PC-3 (cell line): ENCODE results near the gene LRRC45. TPM values are rescaled to one million over a fixed set of nuclear protein-coding genes. Genes with fewer than 3 reads are reported as not detected.

Experiments used
- ATAC-seq: fragments of 200-7000 bp; cut with Tn5 transposase; 2 replicates; pipeline ENCODE4 v1.9.1; 2020; ENCODE audit warnings: mild to moderate bottlenecking, moderate library complexity
- BruUV-seq: library from RNA; stranded (reverse); fragments of 400-500 nt; replicated peaks from 2 replicates; lab custom pipeline; 2021; lab: Mats Ljungman, UMichigan
- CTCF ChIA-PET: fragments of 300-600 bp; sonication (Branson Sonifier 250); formaldehyde crosslinking; loops from one replicate; lab custom pipeline; 2022; ENCODE audit warnings: antibody characterized with exemption; lab: Charles Lee
- POLR2A ChIA-PET: fragments of 300-600 bp; sonication (Branson Sonifier 250); formaldehyde crosslinking; loops from one replicate; lab custom pipeline; 2022; ENCODE audit warnings: antibody characterized with exemption; ENCODE audit not compliant: unreplicated experiment; lab: Charles Lee
- DNase-seq: peaks from one replicate; pipeline ENCODE4 v3.0.0-alpha.2; 2015
- H2AFZ ChIP-seq: fragments of 300-600 bp; sonication (generic); 2 replicates; pipeline ENCODE4 v1.6.0; 2016; ENCODE audit warnings: antibody characterized with exemption, low read length
- H3F3A ChIP-seq: fragments of 300-600 bp; sonication (generic); one replicate; pipeline ENCODE4 v1.6.0; 2017; ENCODE audit warnings: antibody characterized with exemption, low read length, control low read depth, mild to moderate bottlenecking; ENCODE audit not compliant: unreplicated experiment
- H3K27ac ChIP-seq: fragments of 300-600 bp; sonication (generic); 2 replicates; pipeline ENCODE4 v1.5.1; 2016; ENCODE audit warnings: mild to moderate bottlenecking, low read length
- H3K27me3 ChIP-seq: fragments of 300-600 bp; sonication (generic); 2 replicates; pipeline ENCODE4 v1.6.1; 2016; ENCODE audit warnings: low read length, mixed read lengths
- H3K36me3 ChIP-seq: fragments of 300-600 bp; sonication (generic); 2 replicates; pipeline ENCODE4 v1.6.1; 2016; ENCODE audit warnings: low read depth, mixed run types, low read length, mixed read lengths
- H3K4me1 ChIP-seq: fragments of 300-600 bp; sonication (generic); 2 replicates; pipeline ENCODE4 v1.5.1; 2016; ENCODE audit warnings: low read length; ENCODE audit not compliant: insufficient read depth
- H3K4me2 ChIP-seq: fragments of 300-600 bp; sonication (generic); 2 replicates; pipeline ENCODE4 v1.6.0; 2016; ENCODE audit warnings: low read length
- H3K4me3 ChIP-seq: fragments of 300-600 bp; sonication (generic); 2 replicates; pipeline ENCODE4 v1.5.1; 2016; ENCODE audit warnings: mild to moderate bottlenecking, low read length, mixed read lengths
- H3K79me2 ChIP-seq: fragments of 300-600 bp; sonication (generic); 2 replicates; pipeline ENCODE4 v1.6.1; 2017; ENCODE audit warnings: low read length, mixed read lengths
- H3K9ac ChIP-seq: fragments of 300-600 bp; sonication (generic); 2 replicates; pipeline ENCODE4 v1.6.0; 2016; ENCODE audit warnings: mild to moderate bottlenecking, low read length
- H3K9me2 ChIP-seq: fragments of 300-600 bp; sonication (generic); replicated peaks from 2 replicates; pipeline ENCODE4 v1.6.1; 2016; ENCODE audit warnings: mixed run types, low read length, mixed read lengths
- H3K9me3 ChIP-seq: fragments of 300-600 bp; sonication (generic); 2 replicates; pipeline ENCODE4 v1.6.1; 2016; ENCODE audit warnings: low read length, mixed read lengths
- H4K20me1 ChIP-seq: fragments of 300-600 bp; sonication (generic); 2 replicates; pipeline ENCODE4 v1.6.1; 2016; ENCODE audit warnings: low read length, mixed read lengths
- EZH2 ChIP-seq: fragments of 300-600 bp; sonication (generic); IDR thresholded peaks from one replicate; pipeline ENCODE4 v1.6.1; 2017; ENCODE audit warnings: antibody characterized with exemption, mild to moderate bottlenecking, low read length; ENCODE audit not compliant: unreplicated experiment
- EZH2phosphoT487 ChIP-seq: fragments of 300-600 bp; sonication (generic); IDR thresholded peaks from 2 replicates; pipeline ENCODE4 v1.6.1; 2018; ENCODE audit warnings: mild to moderate bottlenecking, antibody characterized with exemption, low read length, borderline replicate concordance
- intact Hi-C: fragments of 100-400 bp; cut with micrococcal nuclease; formaldehyde crosslinking; loops from 2 replicates; pipeline ENCODE4 v1.9.0; 2023
- total RNA-seq: library from RNA; depleted of rRNA; stranded (reverse); fragments of >200 nt; gene quantifications from 2 replicates; pipeline ENCODE4 v1.2.3, GENCODE V29; 2014
- TF ChIP-seq, protein P1 (sequence below): fragments of 300-600 bp; sonication (generic); conservative IDR thresholded peaks from 2 replicates; pipeline ENCODE4 v1.5.1; 2017; ENCODE audit warnings: antibody characterized with exemption, low read depth, mild to moderate bottlenecking, low read length

Gene LRRC45
- total RNA-seq, 1 experiment from 2014 or later: 71.5 TPM

DNA sequence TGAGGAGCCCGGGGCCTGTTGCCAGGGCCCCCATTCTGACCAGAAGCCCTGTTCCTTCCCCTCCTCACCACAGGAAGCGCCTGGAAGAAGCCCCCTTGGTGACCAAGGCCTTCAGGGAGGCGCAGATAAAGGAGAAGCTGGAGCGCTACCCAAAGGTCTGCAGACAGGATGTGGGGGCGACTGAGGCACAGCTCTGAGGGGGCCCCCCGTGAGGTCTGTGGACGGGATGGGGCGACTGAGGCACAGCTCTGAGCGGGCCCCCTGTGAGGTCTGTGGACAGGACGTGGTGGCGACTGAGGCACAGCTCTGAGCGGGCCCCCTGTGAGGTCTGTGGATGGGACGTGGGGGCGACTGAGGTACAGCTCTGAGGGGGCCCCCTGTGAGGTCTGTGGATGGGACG is 13.7 kb upstream of the LRRC45 start:
- ATAC-seq (no peak), DNase-seq (no peak)
- BruUV-seq: no TSS peak
- no peaks in the 10 kb centered on the region for H4K20me1 ChIP-seq
- H2AFZ ChIP-seq: no peak overlapping the region
- intact Hi-C loops: no loop called here
- H3K79me2 ChIP-seq: no peaks in the 10 kb centered on the region
- no peaks in the 10 kb centered on the region for H3K9me3 ChIP-seq
- H3K27ac ChIP-seq: no peak overlapping the region
- no peaks in the 10 kb centered on the region for H3F3A ChIP-seq
- peaks cover 4% of the 10 kb centered on the region for H3K4me1 ChIP-seq
- no peaks in the 10 kb centered on the region for H3K9me2 ChIP-seq
- ChIA-PET CTCF (no interaction called here), POLR2A (no interaction called here)
- TF ChIP-seq, protein P1, sequence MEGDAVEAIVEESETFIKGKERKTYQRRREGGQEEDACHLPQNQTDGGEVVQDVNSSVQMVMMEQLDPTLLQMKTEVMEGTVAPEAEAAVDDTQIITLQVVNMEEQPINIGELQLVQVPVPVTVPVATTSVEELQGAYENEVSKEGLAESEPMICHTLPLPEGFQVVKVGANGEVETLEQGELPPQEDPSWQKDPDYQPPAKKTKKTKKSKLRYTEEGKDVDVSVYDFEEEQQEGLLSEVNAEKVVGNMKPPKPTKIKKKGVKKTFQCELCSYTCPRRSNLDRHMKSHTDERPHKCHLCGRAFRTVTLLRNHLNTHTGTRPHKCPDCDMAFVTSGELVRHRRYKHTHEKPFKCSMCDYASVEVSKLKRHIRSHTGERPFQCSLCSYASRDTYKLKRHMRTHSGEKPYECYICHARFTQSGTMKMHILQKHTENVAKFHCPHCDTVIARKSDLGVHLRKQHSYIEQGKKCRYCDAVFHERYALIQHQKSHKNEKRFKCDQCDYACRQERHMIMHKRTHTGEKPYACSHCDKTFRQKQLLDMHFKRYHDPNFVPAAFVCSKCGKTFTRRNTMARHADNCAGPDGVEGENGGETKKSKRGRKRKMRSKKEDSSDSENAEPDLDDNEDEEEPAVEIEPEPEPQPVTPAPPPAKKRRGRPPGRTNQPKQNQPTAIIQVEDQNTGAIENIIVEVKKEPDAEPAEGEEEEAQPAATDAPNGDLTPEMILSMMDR: no peak
- TF ChIP-seq EZH2 (no peak), EZH2phosphoT487 (no peak)
- H3K9ac ChIP-seq: no peak overlapping the region
- no peaks in the 10 kb centered on the region for H3K36me3 ChIP-seq
- no peak overlapping the region for H3K4me3 ChIP-seq
- H3K4me2 ChIP-seq: no peak overlapping the region
- H3K27me3 ChIP-seq: no peaks in the 10 kb centered on the region

DNA sequence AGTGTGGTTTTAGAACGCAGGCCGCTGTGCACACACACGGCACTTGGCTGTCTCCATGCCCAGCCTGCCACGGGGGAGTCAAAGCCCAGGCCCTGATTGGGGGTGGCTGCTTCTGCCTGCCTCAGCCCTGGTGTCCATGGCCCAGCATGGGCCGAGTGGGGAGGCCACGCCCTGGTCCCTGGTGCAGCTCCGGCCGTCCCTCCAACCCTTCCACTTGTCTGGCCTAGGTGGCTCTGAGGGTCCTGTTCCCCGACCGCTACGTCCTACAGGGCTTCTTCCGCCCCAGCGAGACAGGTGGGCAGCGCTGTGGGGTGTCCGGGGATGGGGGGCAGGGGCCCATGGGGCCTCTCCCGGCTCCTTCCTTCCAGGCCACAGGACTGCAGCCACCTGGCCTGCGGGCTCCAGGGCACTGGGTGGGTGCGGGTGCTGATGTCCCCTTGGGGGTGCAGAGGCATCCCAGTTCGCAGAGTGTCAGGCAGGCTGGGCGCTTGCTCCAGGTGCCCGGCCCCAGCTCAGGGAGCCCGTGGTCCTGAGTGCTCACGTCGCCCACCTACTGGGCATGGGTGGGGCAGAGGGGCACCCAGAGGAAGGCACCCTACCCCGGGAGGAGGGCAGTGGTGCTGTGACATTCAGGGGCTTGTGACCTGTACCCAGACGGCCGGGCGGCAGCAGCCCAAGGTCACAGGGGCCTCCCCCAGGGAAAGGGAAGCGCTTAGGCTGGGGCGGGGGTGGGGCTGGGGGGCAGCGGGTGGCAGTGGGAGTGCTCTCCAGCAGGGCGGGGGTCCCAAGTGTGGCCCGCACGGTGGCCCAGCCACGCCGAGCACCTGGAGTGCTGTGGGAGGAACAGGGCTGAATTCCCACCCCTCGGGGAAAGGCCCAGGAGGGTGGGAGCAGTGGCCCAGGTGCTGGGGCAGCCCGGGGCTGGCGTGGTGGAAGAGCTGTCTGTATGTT is 12.3 kb upstream of the LRRC45 start:
- CTCF ChIA-PET: no interaction called here
- ATAC-seq: no peak

More for the DNA sequence above, 12.3 kb upstream of the LRRC45 start:
- Histone ChIP-seq H3K79me2 (no peaks in the 10 kb centered on the region), H3F3A (no peaks in the 10 kb centered on the region), H3K9me3 (no peaks in the 10 kb centered on the region), H3K4me1 (no peaks in the 10 kb centered on the region), H2AFZ (no peak overlapping the region), H3K4me2 (no peak overlapping the region), H3K27ac (no peak overlapping the region), H3K9me2 (no peaks in the 10 kb centered on the region), H4K20me1 (no peaks in the 10 kb centered on the region), H3K36me3 (no peaks in the 10 kb centered on the region), H3K27me3 (no peaks in the 10 kb centered on the region), H3K4me3 (no peak overlapping the region), H3K9ac (no peak overlapping the region)
- TF ChIP-seq EZH2 (no peak), EZH2phosphoT487 (no peak)
- TF ChIP-seq, protein P1: no peak
- intact Hi-C loops: no loop called here
- no peak for DNase-seq
- BruUV-seq: no TSS peak
- POLR2A ChIA-PET: no interaction called here
